ENCODE measurements around the gene MS4A7. TPM values are rescaled to one million over a fixed set of nuclear protein-coding genes. Genes with fewer than 3 reads are reported as not detected.

MS4A7 gene
- total RNA-seq, 2 experiments from 2014 or later, result not detected

GRCh38 chr11:60422609-60423008, 44.3 kb downstream of the MS4A7 start:
- H3K9me3 Mint-ChIP-seq, result no peaks in the 10 kb centered on the region
- H3K36me3 Mint-ChIP-seq (ENCODE audit: low read depth), result no peaks in the 10 kb centered on the region
- intact Hi-C loops (cut with micrococcal nuclease), result no loop called here
- peaks cover 4% of the 10 kb centered on the region for H3K27me3 Mint-ChIP-seq
- H3K27ac Mint-ChIP-seq, result no peak overlapping the region
- ChIA-PET CTCF (no interaction called here), POLR2A (no interaction called here)
- TF ChIP-seq CTCF (IDR thresholded peaks at IDR 0.05), result no peak
- no peak for DNase-seq
- no peak overlapping the region for H3K4me3 Mint-ChIP-seq
- ATAC-seq, result no peak
- H3K4me1 Mint-ChIP-seq (ENCODE audit: low read depth), result no peaks in the 10 kb centered on the region

- intact Hi-C loops (cut with micrococcal nuclease), result no loop called here
- ChIA-PET CTCF (no interaction called here), POLR2A (no interaction called here)
- ATAC-seq (no peak), DNase-seq (no peak)
- TF ChIP-seq CTCF (IDR thresholded peaks at IDR 0.05), result no peak
- Mint-ChIP-seq H3K27me3 (peaks cover 9% of the 10 kb centered on the region), H3K36me3 (ENCODE audit: low read depth) (no peaks in the 10 kb centered on the region), H3K27ac (no peak overlapping the region), H3K9me3 (no peaks in the 10 kb centered on the region), H3K4me1 (ENCODE audit: low read depth) (no peaks in the 10 kb centered on the region), H3K4me3 (no peak overlapping the region)
These were observed 50.2 kb downstream of the MS4A7 start for GRCh38 chr11:60428517-60428916.

GRCh38 chr11:60429272-60429671, 50.9 kb downstream of the MS4A7 start, which contains the start of gene MS4A5:
Gene MS4A5 (plus strand): TSS chr11:60429572. CDS start chr11:60429675, 103 bp downstream.
- DNase-seq, result no peak
- Mint-ChIP-seq H3K9me3 (no peaks in the 10 kb centered on the region), H3K27me3 (peaks cover 9% of the 10 kb centered on the region), H3K4me1 (ENCODE audit: low read depth) (no peaks in the 10 kb centered on the region), H3K4me3 (no peak within 1 kb of the TSS), H3K27ac (no peak within 1 kb of the TSS), H3K36me3 (ENCODE audit: low read depth) (no peaks in the 10 kb centered on the region)
- no peak for ATAC-seq
- no peak for TF ChIP-seq CTCF (IDR thresholded peaks at IDR 0.05)
- intact Hi-C loops (cut with micrococcal nuclease), result no loop called here
- CTCF ChIA-PET, result no interaction called here
- POLR2A ChIA-PET, result no interaction called here

GRCh38 chr11:60431251-60431650, 52.9 kb downstream of the MS4A7 start:
- no peaks in the 10 kb centered on the region for H3K4me1 Mint-ChIP-seq (ENCODE audit: low read depth)
- ChIA-PET CTCF (no interaction called here), POLR2A (no interaction called here)
- no peak overlapping the region for H3K4me3 Mint-ChIP-seq
- H3K27me3 Mint-ChIP-seq, result peaks cover 9% of the 10 kb centered on the region
- no peak for ATAC-seq
- TF ChIP-seq CTCF (IDR thresholded peaks at IDR 0.05), result no peak
- H3K27ac Mint-ChIP-seq, result no peak overlapping the region
- intact Hi-C loops (cut with micrococcal nuclease), result no loop called here
- H3K36me3 Mint-ChIP-seq (ENCODE audit: low read depth), result no peaks in the 10 kb centered on the region
- DNase-seq, result no peak
- no peaks in the 10 kb centered on the region for H3K9me3 Mint-ChIP-seq

GRCh38 chr11:60433401-60433800, 55.1 kb downstream of the MS4A7 start:
- no peak overlapping the region for H3K27ac Mint-ChIP-seq
- intact Hi-C loops (cut with micrococcal nuclease), result no loop called here
- no peaks in the 10 kb centered on the region for H3K36me3 Mint-ChIP-seq (ENCODE audit: low read depth)
- ChIA-PET POLR2A (no interaction called here), CTCF (no interaction called here)
- no peak for TF ChIP-seq CTCF (IDR thresholded peaks at IDR 0.05)
- no peak for DNase-seq
- no peak overlapping the region for H3K4me3 Mint-ChIP-seq
- peaks cover 7% of the 10 kb centered on the region for H3K27me3 Mint-ChIP-seq
- ATAC-seq, result no peak
- H3K9me3 Mint-ChIP-seq, result no peaks in the 10 kb centered on the region
- H3K4me1 Mint-ChIP-seq (ENCODE audit: low read depth), result no peaks in the 10 kb centered on the region

Other genes with a start within 250 kb of the MS4A7 start
- not detected for gene MS4A6A, start 195.4 kb upstream of the MS4A7 start, total RNA-seq
- gene MS4A4E, start 135.4 kb upstream of the MS4A7 start, total RNA-seq, result not detected
- not detected for gene MS4A4A, start 97.9 kb upstream of the MS4A7 start, total RNA-seq
- gene MS4A6E, start 51.3 kb upstream of the MS4A7 start, total RNA-seq, result not detected
- gene MS4A14, start 17.9 kb downstream of the MS4A7 start, total RNA-seq, result not detected
- gene MS4A5, start 51.0 kb downstream of the MS4A7 start, total RNA-seq, result not detected
- 1 to 10 TPM; 1.7 to 2.1 TPM for gene MS4A1, start 77.3 kb downstream of the MS4A7 start, total RNA-seq
- not detected for gene MS4A12, start 114.2 kb downstream of the MS4A7 start, total RNA-seq
- not detected for gene MS4A13, start 136.9 kb downstream of the MS4A7 start, total RNA-seq

All from activated CD8-positive, alpha-beta T cell treated with anti-CD3 and anti-CD28 coated beads for 36 hours (primary cell).